ENCODE data around the gene MRFAP1L1. TPM values are rescaled to one million over a fixed set of nuclear protein-coding genes. Genes with fewer than 3 reads are reported as not detected.

The MRFAP1L1 gene
- total and polyA plus RNA-seq, 9 of the 15 experiments (the other 6 are each of a cell fraction or from before 2014, with no cell fraction given): 37.6 to 111 (median 83.8) TPM

GRCh38 chr4:6693231-6694176 lies 16.2 kb downstream of the MRFAP1L1 start, which contains the start of gene S100P (continued):
- TF ChIP-seq, protein P1, sequence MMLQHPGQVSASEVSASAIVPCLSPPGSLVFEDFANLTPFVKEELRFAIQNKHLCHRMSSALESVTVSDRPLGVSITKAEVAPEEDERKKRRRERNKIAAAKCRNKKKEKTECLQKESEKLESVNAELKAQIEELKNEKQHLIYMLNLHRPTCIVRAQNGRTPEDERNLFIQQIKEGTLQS (IDR thresholded peaks at IDR 0.05): peak; percentile 79; the same call in 1 of the 2 replicates
- TF ChIP-seq, protein P1 (CRISPR knock-in tag; conservative IDR thresholded peaks at IDR 0.05): no peak
- TF ChIP-seq ATF7 (IDR thresholded peaks at IDR 0.05) (peak; percentile 81), CBX8 (IDR thresholded peaks at IDR 0.05; ENCODE audit: borderline replicate concordance, extremely low read depth, low read depth, low read length, poor library complexity, severe bottlenecking) (no peak), MTA3 (IDR thresholded peaks at IDR 0.05; ENCODE audit: borderline replicate concordance) (0 out of 2 replicates have a peak, but pooled peaks have one; percentile 32), SMAD2 (IDR thresholded peaks at IDR 0.05; ENCODE audit: low read depth, low read length) (no peak), POLR2H (tag; IDR thresholded peaks at IDR 0.05; ENCODE audit: low read depth) (no peak), KLF1 (tag; IDR thresholded peaks at IDR 0.05) (peak; percentile 97), GTF2A2 (tag; IDR thresholded peaks at IDR 0.05) (no peak), ZBTB11 (CRISPR knock-in tag; IDR thresholded peaks at IDR 0.05) (no peak), POLR2G (IDR thresholded peaks at IDR 0.05; ENCODE audit: low read depth, low read length) (peak; percentile 52), SRSF1 (IDR thresholded peaks at IDR 0.05; ENCODE audit: low read depth, low read length) (no peak), EHMT2 (IDR thresholded peaks at IDR 0.05) (no peak), CREBBP (IDR thresholded peaks at IDR 0.05; ENCODE audit: low read depth, low read length) (no peak), TAF9B (IDR thresholded peaks at IDR 0.05; ENCODE audit: partially characterized antibody) (no peak), E2F1 (CRISPR knock-in tag; IDR thresholded peaks at IDR 0.05) (no peak), CSDE1 (IDR thresholded peaks at IDR 0.05) (no peak), ZNF316 (IDR thresholded peaks at IDR 0.05) (no peak)
- TF ChIP-seq, protein P2, sequence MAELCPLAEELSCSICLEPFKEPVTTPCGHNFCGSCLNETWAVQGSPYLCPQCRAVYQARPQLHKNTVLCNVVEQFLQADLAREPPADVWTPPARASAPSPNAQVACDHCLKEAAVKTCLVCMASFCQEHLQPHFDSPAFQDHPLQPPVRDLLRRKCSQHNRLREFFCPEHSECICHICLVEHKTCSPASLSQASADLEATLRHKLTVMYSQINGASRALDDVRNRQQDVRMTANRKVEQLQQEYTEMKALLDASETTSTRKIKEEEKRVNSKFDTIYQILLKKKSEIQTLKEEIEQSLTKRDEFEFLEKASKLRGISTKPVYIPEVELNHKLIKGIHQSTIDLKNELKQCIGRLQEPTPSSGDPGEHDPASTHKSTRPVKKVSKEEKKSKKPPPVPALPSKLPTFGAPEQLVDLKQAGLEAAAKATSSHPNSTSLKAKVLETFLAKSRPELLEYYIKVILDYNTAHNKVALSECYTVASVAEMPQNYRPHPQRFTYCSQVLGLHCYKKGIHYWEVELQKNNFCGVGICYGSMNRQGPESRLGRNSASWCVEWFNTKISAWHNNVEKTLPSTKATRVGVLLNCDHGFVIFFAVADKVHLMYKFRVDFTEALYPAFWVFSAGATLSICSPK (IDR thresholded peaks at IDR 0.05; ENCODE audit: borderline replicate concordance): no peak
